Renal pelvis (tissue), 4 donors: ENCODE measurements around the gene SMPD2. TPM values are rescaled to one million over a fixed set of nuclear protein-coding genes. Genes with fewer than 3 reads are reported as not detected.

Experiments used
- DNase-seq: peaks from one replicate; pipeline ENCODE4 v3.0.0-alpha.2; 2013
- polyA plus RNA-seq, 3 donors: library from polyadenylated mRNA; unstranded; fragments of 120-200 nt; gene quantifications; one replicate each; pipeline ENCODE4 v1.2.1, GENCODE V29; 2013; ENCODE audit not compliant: insufficient read length in 3 of 3

Gene SMPD2
- polyA plus RNA-seq, 3 donors = 12.7 to 15.6 (median 15.3) TPM

- DNase-seq = peak; percentile 84
Observed at GRCh38 chr6:109482905-109483734, 42.6 kb downstream of the SMPD2 start, which contains the start of gene ZBTB24. Gene ZBTB24, minus strand, starts transcription at chr6:109483219. Its CDS starts 1,193 bp downstream, at chr6:109482026.

- no peak for DNase-seq
Observed at GRCh38 chr6:109483735-109484057, 43.2 kb downstream of the SMPD2 start.

GRCh38 chr6:109484122-109484521 is 43.6 kb downstream of the SMPD2 start:
- no peak for DNase-seq

- DNase-seq = no peak
Observed at GRCh38 chr6:109485266-109485935, 44.9 kb downstream of the SMPD2 start.

GRCh38 chr6:109486068-109486467 is 45.5 kb downstream of the SMPD2 start:
- no peak for DNase-seq

- DNase-seq = no peak
Observed at GRCh38 chr6:109488001-109488400, 47.5 kb downstream of the SMPD2 start.

GRCh38 chr6:109490713-109491112 is 50.2 kb downstream of the SMPD2 start:
- DNase-seq = no peak

GRCh38 chr6:109491207-109491938 is 50.8 kb downstream of the SMPD2 start:
- no peak for DNase-seq

Other genes starting within 250 kb of the SMPD2 start
- gene CD164, start 58.3 kb upstream of the SMPD2 start, polyA plus RNA-seq = 100 to 1,000 TPM; 423 to 525 (median 512) TPM
- 10 to 100 TPM; 14.9 to 18.1 (median 15.5) TPM for gene PPIL6, start 96 bp upstream of the SMPD2 start, polyA plus RNA-seq
- 10 to 100 TPM; 25.8 to 32.5 (median 32.4) TPM for gene MICAL1, start 15.0 kb downstream of the SMPD2 start, polyA plus RNA-seq
- 10 to 100 TPM; 12.4 to 17.4 (median 14.8) TPM for gene ZBTB24, start 42.5 kb downstream of the SMPD2 start, polyA plus RNA-seq